ENCODE results near the gene EIF5AL1. TPM values are rescaled to one million over a fixed set of nuclear protein-coding genes. Genes with fewer than 3 reads are reported as not detected.
"Not testable (repeated sequence)": the region's sequence is repeated elsewhere in the genome, so short reads cannot be mapped to it uniquely, and the experiment has no call there.

EIF5AL1 gene
- total RNA-seq, 1 donor from 2014 or later: not detected

- no peak for DNase-seq (ENCODE audit: extremely low spot score, unreplicated experiment)
- H3K36me3 Mint-ChIP-seq (ENCODE audit: unreplicated experiment): no peaks in the 10 kb centered on the region
- H3K9me3 Mint-ChIP-seq (ENCODE audit: unreplicated experiment): no peaks in the 10 kb centered on the region
- H3K27ac Mint-ChIP-seq (ENCODE audit: unreplicated experiment): no peak overlapping the region
- H3K4me3 Mint-ChIP-seq (ENCODE audit: unreplicated experiment): no peak overlapping the region
- H3K4me1 Mint-ChIP-seq (ENCODE audit: unreplicated experiment): peaks cover 10% of the 10 kb centered on the region
- no peak for TF ChIP-seq CTCF (IDR thresholded peaks at IDR 0.05)
- H3K27me3 Mint-ChIP-seq (ENCODE audit: unreplicated experiment): peaks cover 17% of the 10 kb centered on the region
Observed at GRCh38 chr10:79495791-79496190, 16.5 kb upstream of the EIF5AL1 start.

DNA sequence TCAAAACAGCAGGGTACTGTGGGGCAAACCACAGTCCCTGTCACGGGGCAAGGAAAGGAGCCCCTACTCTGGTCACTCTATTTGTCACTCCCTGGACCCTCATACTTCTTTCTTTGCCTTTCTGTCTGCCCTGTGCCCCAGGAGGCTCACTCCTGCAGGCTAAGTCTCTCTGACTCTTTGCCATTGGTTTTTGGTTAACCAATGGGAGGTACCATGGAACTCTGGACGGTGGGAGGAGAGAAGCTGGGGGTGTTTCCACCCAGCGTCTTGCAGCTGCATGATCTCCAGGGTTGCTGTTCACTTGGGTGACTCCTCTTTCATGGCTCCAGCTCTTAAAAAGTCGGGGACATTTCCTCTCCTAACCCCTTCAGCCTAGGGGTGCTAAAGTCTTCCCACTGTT is 15.4 kb upstream of the EIF5AL1 start:
- H3K27me3 Mint-ChIP-seq (ENCODE audit: unreplicated experiment): peaks cover 17% of the 10 kb centered on the region
- no peaks in the 10 kb centered on the region for H3K36me3 Mint-ChIP-seq (ENCODE audit: unreplicated experiment)
- no peak for DNase-seq (ENCODE audit: extremely low spot score, unreplicated experiment)
- no peak overlapping the region for H3K4me3 Mint-ChIP-seq (ENCODE audit: unreplicated experiment)
- TF ChIP-seq CTCF (IDR thresholded peaks at IDR 0.05): no peak
- peaks cover 7% of the 10 kb centered on the region for H3K4me1 Mint-ChIP-seq (ENCODE audit: unreplicated experiment)
- no peak overlapping the region for H3K27ac Mint-ChIP-seq (ENCODE audit: unreplicated experiment)
- no peaks in the 10 kb centered on the region for H3K9me3 Mint-ChIP-seq (ENCODE audit: unreplicated experiment)

GRCh38 chr10:79498291-79498829 is 14.0 kb upstream of the EIF5AL1 start:
- H3K9me3 Mint-ChIP-seq (ENCODE audit: unreplicated experiment): no peaks in the 10 kb centered on the region
- H3K27me3 Mint-ChIP-seq (ENCODE audit: unreplicated experiment): peaks cover 24% of the 10 kb centered on the region
- DNase-seq (ENCODE audit: extremely low spot score, unreplicated experiment): no peak
- peaks cover 20% of the 10 kb centered on the region for H3K4me1 Mint-ChIP-seq (ENCODE audit: unreplicated experiment)
- H3K36me3 Mint-ChIP-seq (ENCODE audit: unreplicated experiment): no peaks in the 10 kb centered on the region
- H3K4me3 Mint-ChIP-seq (ENCODE audit: unreplicated experiment): no peak overlapping the region
- TF ChIP-seq CTCF (IDR thresholded peaks at IDR 0.05): no peak
- H3K27ac Mint-ChIP-seq (ENCODE audit: unreplicated experiment): no peak overlapping the region

GRCh38 chr10:79502561-79503309 is 9.6 kb upstream of the EIF5AL1 start:
- no peak overlapping the region for H3K27ac Mint-ChIP-seq (ENCODE audit: unreplicated experiment)

DNA sequence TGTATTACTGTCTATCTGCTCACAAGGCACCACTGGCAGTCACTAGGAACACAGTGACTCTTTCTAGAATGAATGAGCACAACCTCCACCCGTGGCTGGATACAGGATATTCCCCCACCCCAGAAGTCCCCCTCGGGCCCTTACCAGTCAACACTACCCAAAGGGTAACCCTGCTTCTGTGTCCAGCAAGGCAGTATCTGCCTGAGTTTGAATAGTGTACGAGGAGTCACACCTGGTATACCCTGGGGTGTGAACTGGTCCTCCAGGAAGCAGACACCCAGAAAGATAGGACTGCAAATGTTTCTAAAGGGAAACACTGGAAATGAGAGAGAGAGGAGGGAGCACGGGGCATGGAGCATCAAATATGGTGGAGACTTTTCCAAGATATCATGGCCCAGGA is 8.5 kb upstream of the EIF5AL1 start:
- H3K27me3 Mint-ChIP-seq (ENCODE audit: unreplicated experiment); H3K4me3 Mint-ChIP-seq (ENCODE audit: unreplicated experiment); DNase-seq (ENCODE audit: extremely low spot score, unreplicated experiment); H3K27ac Mint-ChIP-seq (ENCODE audit: unreplicated experiment); H3K36me3 Mint-ChIP-seq (ENCODE audit: unreplicated experiment); H3K9me3 Mint-ChIP-seq (ENCODE audit: unreplicated experiment): not testable (repeated sequence)
- peaks cover 29% of the 10 kb centered on the region for H3K4me1 Mint-ChIP-seq (ENCODE audit: unreplicated experiment)

More at GRCh38 chr10:79502561-79503309, 9.6 kb upstream of the EIF5AL1 start:
- H3K36me3 Mint-ChIP-seq (ENCODE audit: unreplicated experiment): no peaks in the 10 kb centered on the region
- peaks cover 13% of the 10 kb centered on the region for H3K27me3 Mint-ChIP-seq (ENCODE audit: unreplicated experiment)
- peak; percentile 59 for TF ChIP-seq CTCF (IDR thresholded peaks at IDR 0.05)
- H3K4me3 Mint-ChIP-seq (ENCODE audit: unreplicated experiment): no peak overlapping the region
- no peaks in the 10 kb centered on the region for H3K9me3 Mint-ChIP-seq (ENCODE audit: unreplicated experiment)
- DNase-seq (ENCODE audit: extremely low spot score, unreplicated experiment): no peak
- peaks cover 26% of the 10 kb centered on the region for H3K4me1 Mint-ChIP-seq (ENCODE audit: unreplicated experiment)

DNA sequence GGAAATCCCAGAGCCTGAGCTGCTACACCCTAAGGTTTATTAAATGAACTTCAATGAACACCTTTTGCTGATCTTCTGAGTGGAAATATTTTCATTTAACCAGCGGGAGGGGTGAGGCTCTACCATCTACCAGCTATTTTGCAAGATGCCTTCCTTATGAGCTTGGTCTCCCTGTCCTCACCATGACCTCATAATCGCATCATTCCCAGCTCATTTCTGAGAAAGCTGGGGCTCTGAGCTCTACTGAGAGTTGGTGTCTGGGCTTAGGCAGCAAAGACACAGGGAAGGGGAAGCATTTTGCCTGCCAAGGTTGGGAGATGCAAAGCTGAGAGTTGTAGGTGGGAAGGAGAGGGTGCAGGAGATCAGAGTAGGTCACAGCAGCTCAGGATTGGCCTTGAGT is 7.8 kb upstream of the EIF5AL1 start:
- H3K27me3 Mint-ChIP-seq (ENCODE audit: unreplicated experiment); DNase-seq (ENCODE audit: extremely low spot score, unreplicated experiment); H3K4me3 Mint-ChIP-seq (ENCODE audit: unreplicated experiment); H3K9me3 Mint-ChIP-seq (ENCODE audit: unreplicated experiment); H3K27ac Mint-ChIP-seq (ENCODE audit: unreplicated experiment); H3K36me3 Mint-ChIP-seq (ENCODE audit: unreplicated experiment): not testable (repeated sequence)
- H3K4me1 Mint-ChIP-seq (ENCODE audit: unreplicated experiment): peaks cover 30% of the 10 kb centered on the region

GRCh38 chr10:79505328-79505727 is 7.0 kb upstream of the EIF5AL1 start:
- peaks cover 28% of the 10 kb centered on the region for H3K4me1 Mint-ChIP-seq (ENCODE audit: unreplicated experiment)
- DNase-seq (ENCODE audit: extremely low spot score, unreplicated experiment); H3K4me3 Mint-ChIP-seq (ENCODE audit: unreplicated experiment): not testable (repeated sequence)

More at GRCh38 chr10:79505328-79505727, 7.0 kb upstream of the EIF5AL1 start:
- H3K9me3 Mint-ChIP-seq (ENCODE audit: unreplicated experiment); H3K36me3 Mint-ChIP-seq (ENCODE audit: unreplicated experiment); H3K27me3 Mint-ChIP-seq (ENCODE audit: unreplicated experiment); H3K27ac Mint-ChIP-seq (ENCODE audit: unreplicated experiment): not testable (repeated sequence)

All from osteocyte (in vitro differentiated cells).